Dermis blood vessel endothelial cell (primary cell): Measurements from ENCODE around the gene ORMDL1. TPM values are rescaled to one million over a fixed set of nuclear protein-coding genes. Genes with fewer than 3 reads are reported as not detected.
"Not testable (repeated sequence)": the region's sequence is repeated elsewhere in the genome, so short reads cannot be mapped to it uniquely, and the experiment has no call there.

Experiments used
- DNase-seq: peaks from one replicate; pipeline ENCODE4 v3.0.0; 2010
- total RNA-seq: library from RNA; depleted of rRNA; stranded (reverse); fragments of >200 nt; gene quantifications from 2 replicates; pipeline ENCODE4 v1.2.3, GENCODE V29; 2014

Gene ORMDL1
- total RNA-seq, 1 donor from 2014 or later: 54.6 TPM

- DNase-seq: no peak
These were observed 13.4 kb downstream of the ORMDL1 start for GRCh38 chr2:189770590-189771322.

GRCh38 chr2:189763908-189764661, 20.1 kb downstream of the ORMDL1 start:
- DNase-seq: peak; percentile 1

GRCh38 chr2:189762551-189763298, 21.4 kb downstream of the ORMDL1 start, which contains the start of gene OSGEPL1:
OSGEPL1 (minus strand) TSS chr2:189762792; CDS start chr2:189761640, 1,152 bp downstream.
- DNase-seq: peak; percentile 93

GRCh38 chr2:189762229-189762550, 21.9 kb downstream of the ORMDL1 start:
- DNase-seq: no peak

GRCh38 chr2:189760154-189760553, 24.0 kb downstream of the ORMDL1 start:
- DNase-seq: not testable (repeated sequence)

- DNase-seq: no peak
These were observed 27.7 kb downstream of the ORMDL1 start for GRCh38 chr2:189756311-189756952.

GRCh38 chr2:189751080-189751658, 33.0 kb downstream of the ORMDL1 start:
- peak; percentile 61 for DNase-seq

GRCh38 chr2:189729430-189729829, 54.7 kb downstream of the ORMDL1 start:
- no peak for DNase-seq

- no peak for DNase-seq
These were observed 57.3 kb downstream of the ORMDL1 start for GRCh38 chr2:189726849-189727248.

- DNase-seq: no peak
These were observed 57.9 kb downstream of the ORMDL1 start for GRCh38 chr2:189726271-189726670.

- no peak for DNase-seq
These were observed 60.9 kb downstream of the ORMDL1 start for GRCh38 chr2:189723192-189723591.

Other genes with a start within 250 kb of the ORMDL1 start
- 98.0 and 113 TPM in 2 replicates for gene SLC40A1, start 203.6 kb downstream of the ORMDL1 start, total RNA-seq
- gene ASNSD1, start 122.9 kb downstream of the ORMDL1 start, total RNA-seq: 73.2 and 75.4 TPM in 2 replicates
- 4.8 and 6.8 TPM in 2 replicates for gene ANKAR, start 109.7 kb downstream of the ORMDL1 start, total RNA-seq
- 5.9 and 6.1 TPM in 2 replicates for gene OSGEPL1, start 21.5 kb downstream of the ORMDL1 start, total RNA-seq
- 24.2 and 39.1 TPM in 2 replicates for gene PMS1, start 111 bp upstream of the ORMDL1 start, total RNA-seq